HFF-Myc (cell line): Measurements from ENCODE around the gene DHRS12.

Experiments used
- DNase-seq: peaks from one replicate; pipeline ENCODE4 v3.0.0-alpha.2; 2011; ENCODE audit warnings: low read depth; ENCODE audit errors: extremely low read depth
- H3K4me3 ChIP-seq: replicated peaks from 2 replicates; pipeline ENCODE4 v1.5.1; 2011; ENCODE audit warnings: low read depth, mild to moderate bottlenecking, control low read depth, low read length
- TF ChIP-seq, protein P1 (sequence below): IDR thresholded peaks from 2 replicates; pipeline ENCODE4 v1.5.1; 2012; ENCODE audit warnings: mild to moderate bottlenecking, low read depth, low read length, control low read depth; ENCODE audit errors: missing control alignments

DHRS12 gene

DNA sequence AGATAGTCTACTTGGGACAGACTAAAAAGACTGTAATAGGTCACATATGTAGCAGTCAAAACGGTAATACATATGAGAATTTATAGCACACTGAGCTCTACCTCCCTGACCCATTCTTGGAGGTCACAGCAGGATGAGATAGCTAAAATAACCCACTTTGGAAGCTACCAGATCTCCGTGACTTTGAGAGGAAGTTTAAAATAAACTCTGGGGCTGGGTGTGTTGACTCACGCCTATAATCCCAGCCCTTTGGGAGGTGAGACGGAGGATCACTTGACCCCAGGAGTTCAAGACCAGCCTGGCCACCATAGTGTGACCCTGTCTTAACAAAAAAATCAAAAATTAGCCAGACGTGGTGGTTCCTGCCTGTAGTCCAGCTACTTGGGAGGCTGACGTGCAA, 45.3 kb downstream of the DHRS12 start:
- TF ChIP-seq, protein P1, sequence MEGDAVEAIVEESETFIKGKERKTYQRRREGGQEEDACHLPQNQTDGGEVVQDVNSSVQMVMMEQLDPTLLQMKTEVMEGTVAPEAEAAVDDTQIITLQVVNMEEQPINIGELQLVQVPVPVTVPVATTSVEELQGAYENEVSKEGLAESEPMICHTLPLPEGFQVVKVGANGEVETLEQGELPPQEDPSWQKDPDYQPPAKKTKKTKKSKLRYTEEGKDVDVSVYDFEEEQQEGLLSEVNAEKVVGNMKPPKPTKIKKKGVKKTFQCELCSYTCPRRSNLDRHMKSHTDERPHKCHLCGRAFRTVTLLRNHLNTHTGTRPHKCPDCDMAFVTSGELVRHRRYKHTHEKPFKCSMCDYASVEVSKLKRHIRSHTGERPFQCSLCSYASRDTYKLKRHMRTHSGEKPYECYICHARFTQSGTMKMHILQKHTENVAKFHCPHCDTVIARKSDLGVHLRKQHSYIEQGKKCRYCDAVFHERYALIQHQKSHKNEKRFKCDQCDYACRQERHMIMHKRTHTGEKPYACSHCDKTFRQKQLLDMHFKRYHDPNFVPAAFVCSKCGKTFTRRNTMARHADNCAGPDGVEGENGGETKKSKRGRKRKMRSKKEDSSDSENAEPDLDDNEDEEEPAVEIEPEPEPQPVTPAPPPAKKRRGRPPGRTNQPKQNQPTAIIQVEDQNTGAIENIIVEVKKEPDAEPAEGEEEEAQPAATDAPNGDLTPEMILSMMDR: no peak
- H3K4me3 ChIP-seq: no peak overlapping the region
- no peak for DNase-seq

DNA sequence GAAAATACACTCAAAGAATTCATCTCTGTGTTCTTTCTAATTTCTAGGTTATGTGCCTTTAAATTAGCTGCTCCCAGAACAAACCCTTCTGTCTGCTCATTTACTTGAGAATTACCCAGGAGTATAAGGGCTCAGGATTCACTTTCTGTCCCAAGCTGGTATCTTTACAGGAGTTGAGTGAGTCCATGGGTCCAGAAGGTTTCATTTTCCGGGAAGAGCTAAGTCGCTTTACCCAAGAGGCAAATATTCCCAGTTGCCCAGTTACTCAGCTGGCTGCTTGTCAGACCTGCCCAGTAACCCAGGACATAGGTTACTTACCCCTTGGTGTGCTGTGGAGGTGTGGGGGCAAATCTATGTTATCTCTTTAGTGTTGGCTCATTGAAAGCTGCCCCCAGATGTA, 47.3 kb downstream of the DHRS12 start:
- H3K4me3 ChIP-seq: no peak overlapping the region
- TF ChIP-seq, protein P1: no peak
- no peak for DNase-seq

DNA sequence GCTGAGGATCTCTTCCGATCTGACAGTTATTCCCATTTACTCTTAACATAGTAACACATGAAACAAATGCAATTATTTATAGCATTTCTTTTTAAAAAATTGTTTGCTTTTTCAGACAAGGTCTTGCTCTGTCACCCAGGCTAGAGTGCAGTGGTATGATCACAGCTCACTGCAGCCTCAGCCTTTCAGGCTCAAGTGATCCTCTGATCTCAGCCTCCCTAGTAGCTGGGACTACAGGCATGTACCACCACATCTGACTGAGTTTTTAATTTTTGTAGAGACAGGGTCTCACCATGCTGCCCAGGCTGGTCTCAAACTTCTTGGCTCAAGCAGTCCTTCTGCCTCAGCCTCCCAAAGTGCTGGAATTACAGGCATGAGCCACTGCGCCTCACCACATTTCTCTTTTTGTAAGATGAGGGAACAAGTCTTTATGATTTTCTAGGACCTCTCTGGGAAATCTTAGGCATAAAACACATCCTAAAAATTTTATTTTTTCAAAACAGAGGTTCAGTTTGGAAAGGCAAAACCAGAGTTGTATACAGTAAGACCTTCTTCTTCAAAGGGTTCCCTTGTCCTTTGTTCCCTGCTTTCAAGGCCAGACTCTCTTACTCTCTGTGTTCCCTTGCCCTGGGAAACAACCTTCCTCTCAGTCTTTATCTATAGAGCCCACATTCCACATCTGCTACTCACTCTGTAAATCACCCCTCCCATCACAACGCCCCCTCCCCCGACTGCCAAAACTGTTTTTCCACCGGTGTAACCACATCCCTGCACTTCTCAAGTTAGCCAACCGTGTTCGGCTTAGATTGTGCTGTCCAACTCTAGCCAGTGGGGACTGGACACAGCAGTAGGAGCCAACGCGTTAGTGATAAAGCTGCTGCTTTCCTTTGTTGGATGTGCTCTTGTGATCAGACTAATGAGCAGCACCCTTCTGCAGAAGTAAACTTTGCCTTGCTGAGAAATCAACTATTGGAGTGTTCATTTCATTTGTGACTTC, 56.2 kb downstream of the DHRS12 start:
- DNase-seq: no peak
- TF ChIP-seq, protein P1: no peak
- H3K4me3 ChIP-seq: no peak overlapping the region

DNA sequence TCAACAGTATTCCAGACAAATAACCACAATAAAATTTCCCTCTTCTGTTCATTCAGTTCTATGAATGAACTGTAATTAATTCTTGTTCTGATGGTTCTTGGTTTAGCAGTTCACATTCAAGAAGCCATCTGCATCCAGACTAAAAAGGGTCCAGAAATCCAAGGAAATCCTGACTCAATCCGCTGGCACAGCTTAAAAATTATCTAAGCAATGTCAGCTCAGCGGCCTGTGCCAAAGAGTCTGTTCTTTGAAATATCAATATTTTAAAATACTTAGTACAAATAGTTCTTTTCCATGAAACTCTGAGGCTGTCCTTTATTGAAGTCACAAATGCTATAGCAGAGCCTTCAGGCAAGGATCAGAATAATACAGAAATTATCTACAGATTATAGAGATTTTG, 57.2 kb downstream of the DHRS12 start:
- TF ChIP-seq, protein P1: no peak
- H3K4me3 ChIP-seq: no peak overlapping the region
- no peak for DNase-seq

DNA sequence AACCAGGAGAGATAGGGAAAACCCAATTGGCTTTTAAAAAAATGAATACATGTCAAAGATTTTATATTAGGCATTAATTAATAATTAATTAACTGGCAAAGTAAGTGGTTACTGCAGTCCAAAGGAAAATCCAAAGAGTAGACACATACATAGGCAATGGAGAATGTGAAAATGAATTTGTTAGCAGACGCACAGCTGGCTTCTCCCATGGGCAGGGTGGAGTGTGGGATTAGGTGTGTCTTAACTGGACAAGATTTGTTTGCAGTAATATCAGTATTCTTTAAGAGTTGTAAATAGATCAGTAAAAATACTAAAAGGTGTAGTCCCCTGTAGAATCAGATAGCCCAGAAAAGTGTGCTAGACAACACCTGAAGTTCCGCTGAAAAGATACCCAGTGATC, 58.7 kb downstream of the DHRS12 start:
- TF ChIP-seq, protein P1: no peak
- no peak for DNase-seq
- no peak overlapping the region for H3K4me3 ChIP-seq

DNA sequence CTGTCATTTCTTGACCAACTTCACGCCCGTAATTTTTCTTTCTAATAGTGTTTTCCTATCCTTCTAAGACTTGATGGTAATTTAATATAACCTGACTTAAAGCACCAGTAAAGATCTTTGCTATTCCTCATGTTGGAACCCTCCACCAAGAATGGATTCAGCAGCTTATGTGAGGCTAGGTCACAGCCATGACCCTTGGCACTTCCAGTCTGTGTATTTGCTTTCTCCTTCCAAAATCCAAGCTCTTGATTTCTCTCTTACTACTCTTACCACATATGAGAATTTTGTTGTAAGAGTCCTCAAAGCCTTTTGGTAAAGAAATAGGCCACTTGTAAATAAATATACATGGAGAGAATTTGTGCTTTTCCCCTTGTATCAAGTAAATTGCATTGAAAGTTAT, 61.4 kb downstream of the DHRS12 start:
- no peak overlapping the region for H3K4me3 ChIP-seq
- DNase-seq: no peak
- TF ChIP-seq, protein P1: no peak
